ENCODE data around the gene NYNRIN. TPM values are rescaled to one million over a fixed set of nuclear protein-coding genes. Genes with fewer than 3 reads are reported as not detected.

Gene NYNRIN
- total RNA-seq, 1 experiment from 2014 or later: 18.7 TPM

- Histone ChIP-seq H3K4me2 (ENCODE audit: insufficient read depth, insufficient read length, low read length) (no peak overlapping the region), H3K14ac (ENCODE audit: insufficient read depth, low read length) (no peak overlapping the region), H4K5ac (ENCODE audit: insufficient read length, low read depth, low read length) (no peak overlapping the region), H4K91ac (ENCODE audit: insufficient read length, low read depth, low read length) (no peak overlapping the region), H3K27ac (ENCODE audit: insufficient read length, low read depth, low read length) (no peak overlapping the region), H3K18ac (ENCODE audit: insufficient read length, low read depth, low read length) (no peak overlapping the region), H2BK12ac (ENCODE audit: insufficient read length, low read depth, low read length) (no peak overlapping the region), H2AFZ (ENCODE audit: low read length) (no peak overlapping the region), H3K4me1 (ENCODE audit: insufficient read depth, low read length) (0 out of 2 replicates have a peak, but pooled peaks cover 1% of the 10 kb centered on the region), H3T11ph (ENCODE audit: low read length) (no peak overlapping the region), H3K9ac (ENCODE audit: extremely low read depth, insufficient read length, low read length) (no peak overlapping the region), H4K8ac (replicated peaks; ENCODE audit: insufficient read length, low read depth, low read length) (no peak overlapping the region), H3K79me2 (ENCODE audit: insufficient read depth, low read length) (no peaks in the 10 kb centered on the region; the same call in 1 of the 2 replicates), H3K23me2 (ENCODE audit: insufficient read length, low read depth, low read length, poor library complexity, severe bottlenecking) (no peaks in the 10 kb centered on the region), H3K27me3 (ENCODE audit: insufficient read depth, low read length) (no peaks in the 10 kb centered on the region), H2BK20ac (ENCODE audit: low read depth, low read length, poor library complexity, severe bottlenecking) (no peak overlapping the region), H3K9me3 (ENCODE audit: control insufficient read depth, low read depth, low read length) (no peaks in the 10 kb centered on the region), H2BK5ac (ENCODE audit: insufficient read length, low read length) (no peak overlapping the region), H4K20me1 (ENCODE audit: control insufficient read depth, insufficient read depth, insufficient read length) (no peaks in the 10 kb centered on the region), H2BK120ac (ENCODE audit: low read depth, low read length, poor library complexity, severe bottlenecking) (no peak overlapping the region), H3K56ac (ENCODE audit: insufficient read length, low read depth, low read length) (no peak overlapping the region), H3K23ac (ENCODE audit: insufficient read length, low read depth, low read length) (no peak overlapping the region), H3K79me1 (ENCODE audit: insufficient read depth, low read depth, low read length, poor library complexity, severe bottlenecking) (no peaks in the 10 kb centered on the region), H2AK5ac (ENCODE audit: insufficient read length, low read length) (no peak overlapping the region), H2BK15ac (ENCODE audit: low read depth, low read length) (no peak overlapping the region), H3K4ac (ENCODE audit: low read depth, low read length) (no peak overlapping the region)
- H3K4me3 Mint-ChIP-seq: no peak overlapping the region
- TF ChIP-seq CTCF (conservative IDR thresholded peaks at IDR 0.05): no peak
- DNase-seq: no peak
- H3K36me3 Mint-ChIP-seq (ENCODE audit: insufficient read depth in 1 of 3, low read depth in 3 of 3): no peaks in the 10 kb centered on the region
- H3K9me3 Mint-ChIP-seq: no peaks in the 10 kb centered on the region
- H3K27me3 Mint-ChIP-seq (ENCODE audit: low read depth): peaks cover 4% of the 10 kb centered on the region
- WGBS (ENCODE audit: extremely low coverage, insufficient read length, low lambda C conversion rate): no CpG with 5 or more reads among the region's 4 CpGs
- H3K4me1 Mint-ChIP-seq: peaks cover 15 to 16% of the 10 kb centered on the region in 2 experiments
- no peak overlapping the region for H3K27ac Mint-ChIP-seq
Observed at GRCh38 chr14:24385524-24385923, 13.3 kb upstream of the NYNRIN start.
